Upper lobe of right lung (tissue), 1 donor: ENCODE measurements around the gene ZNF32. TPM values are rescaled to one million over a fixed set of nuclear protein-coding genes. Genes with fewer than 3 reads are reported as not detected.

Experiments
- ATAC-seq: fragments of 200-7000 bp; cut with Tn5 transposase; one replicate; pipeline ENCODE4 v1.9.1; 2020; ENCODE audit warnings: mild to moderate bottlenecking, moderate library complexity
- DNase-seq: peaks from one replicate; pipeline ENCODE4 v3.0.0-alpha.2; 2020
- H3K27ac ChIP-seq: fragments of 200-600 bp; one replicate; pipeline ENCODE4 v1.8.0; 2022
- H3K27me3 ChIP-seq: fragments of 200-600 bp; one replicate; pipeline ENCODE4 v1.8.0; 2022; ENCODE audit warnings: mild to moderate bottlenecking
- H3K36me3 ChIP-seq: fragments of 200-600 bp; one replicate; pipeline ENCODE4 v1.8.0; 2022
- H3K4me1 ChIP-seq: fragments of 200-600 bp; one replicate; pipeline ENCODE4 v1.8.0; 2022
- H3K4me3 ChIP-seq: fragments of 200-600 bp; one replicate; pipeline ENCODE4 v1.8.0; 2022; ENCODE audit warnings: mild to moderate bottlenecking
- H3K9me3 ChIP-seq: fragments of 200-600 bp; one replicate; pipeline ENCODE4 v1.8.0; 2022
- CTCF ChIP-seq: fragments of 200-600 bp; IDR thresholded peaks from one replicate; pipeline ENCODE4 v1.8.0; 2022; ENCODE audit warnings: antibody characterized with exemption
- intact Hi-C: fragments of 100-400 bp; cut with DNase I; formaldehyde crosslinking; loops from one replicate; pipeline ENCODE4 v1.11.0; 2022
- total RNA-seq: library from RNA; stranded (reverse); fragmentation: NEBNext Ultra II Directional; extraction: Animal tissue kit (Norgen Biotek cat#: 25700); gene quantifications from one replicate; pipeline ENCODE4 v1.2.1, GENCODE V29; 2021
- donor health status: DM: no; HTN: yes; CAD: no; lungs with severe emphysema.

Gene ZNF32
- total RNA-seq, 1 donor from 2014 or later: 32.3 TPM

- peaks cover 3% of the 10 kb centered on the region for H3K27me3 ChIP-seq
- H3K36me3 ChIP-seq: no peaks in the 10 kb centered on the region
- intact Hi-C loops: loop anchor here (5.0 kb wide), 2 partner anchors 714 to 1184 kb away; partner anchors contain the start of gene CXCL12
- TF ChIP-seq CTCF: no peak
- no peaks in the 10 kb centered on the region for H3K4me1 ChIP-seq
- ATAC-seq (no peak), DNase-seq (no peak)
- H3K27ac ChIP-seq: no peak overlapping the region
- H3K9me3 ChIP-seq: no peaks in the 10 kb centered on the region
- H3K4me3 ChIP-seq: no peak overlapping the region
These were observed 24.8 kb upstream of the ZNF32 start for GRCh38 chr10:43673471-43673870.

- H3K9me3 ChIP-seq: no peaks in the 10 kb centered on the region
- DNase-seq: peak; percentile 59
- H3K27me3 ChIP-seq: peaks cover 17% of the 10 kb centered on the region
- ATAC-seq: peak; percentile 86
- no peak overlapping the region for H3K4me3 ChIP-seq
- no peaks in the 10 kb centered on the region for H3K36me3 ChIP-seq
- H3K27ac ChIP-seq: no peak overlapping the region
- no peaks in the 10 kb centered on the region for H3K4me1 ChIP-seq
- intact Hi-C loops: loop anchor here (5.0 kb wide), 2 partner anchors 715 to 1185 kb away; partner anchors contain the start of gene CXCL12
- TF ChIP-seq CTCF: peak; percentile 77
These were observed 23.2 kb upstream of the ZNF32 start for GRCh38 chr10:43671659-43672531.

- Histone ChIP-seq H3K27me3 (peaks cover 24% of the 10 kb centered on the region), H3K27ac (no peak overlapping the region), H3K4me1 (no peaks in the 10 kb centered on the region), H3K36me3 (no peaks in the 10 kb centered on the region), H3K4me3 (no peak overlapping the region), H3K9me3 (no peaks in the 10 kb centered on the region)
- DNase-seq: no peak
- intact Hi-C loops: no loop called here
- ATAC-seq: no peak
- TF ChIP-seq CTCF: no peak
These were observed 20.7 kb upstream of the ZNF32 start for GRCh38 chr10:43669386-43669785.

GRCh38 chr10:43667761-43668386 is 19.2 kb upstream of the ZNF32 start:
- no peaks in the 10 kb centered on the region for H3K4me1 ChIP-seq
- H3K36me3 ChIP-seq: no peaks in the 10 kb centered on the region
- no peaks in the 10 kb centered on the region for H3K9me3 ChIP-seq
- H3K27ac ChIP-seq: no peak overlapping the region
- no peak for TF ChIP-seq CTCF
- no peak overlapping the region for H3K4me3 ChIP-seq
- no peak for DNase-seq
- peaks cover 24% of the 10 kb centered on the region for H3K27me3 ChIP-seq
- intact Hi-C loops: no loop called here
- no peak for ATAC-seq

DNA sequence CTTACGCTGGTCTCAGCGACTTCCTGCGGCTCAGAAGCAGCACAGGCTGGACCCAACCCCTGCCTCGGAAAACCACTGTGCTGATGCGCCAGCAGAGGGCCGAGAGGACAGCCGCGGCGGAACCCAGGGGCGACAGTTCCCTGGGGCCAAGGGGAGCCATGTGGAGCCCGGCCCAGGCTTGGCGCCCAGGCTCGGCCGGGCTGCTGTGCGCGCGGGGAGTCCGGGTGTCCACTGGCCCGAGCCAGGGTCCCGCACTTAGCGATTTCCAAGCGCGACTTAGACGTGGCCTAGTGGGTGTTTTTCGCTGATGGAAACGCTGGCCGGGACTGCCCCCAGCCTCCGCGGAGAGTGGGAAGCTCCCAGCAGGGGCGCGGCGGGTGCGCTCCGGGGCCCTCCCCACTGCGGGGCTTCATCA is 18.6 kb upstream of the ZNF32 start:
- no peaks in the 10 kb centered on the region for H3K36me3 ChIP-seq
- peak; percentile 37 for ATAC-seq
- peaks cover 24% of the 10 kb centered on the region for H3K27me3 ChIP-seq
- H3K4me1 ChIP-seq: no peaks in the 10 kb centered on the region
- no peak overlapping the region for H3K27ac ChIP-seq
- no peaks in the 10 kb centered on the region for H3K9me3 ChIP-seq
- H3K4me3 ChIP-seq: no peak overlapping the region
- DNase-seq: no peak
- intact Hi-C loops: no loop called here
- peak; percentile 33 for TF ChIP-seq CTCF
